HG02798 (cell line): ENCODE results near the gene AMBRA1.
"Not testable (repeated sequence)": the region's sequence is repeated elsewhere in the genome, so short reads cannot be mapped to it uniquely, and the experiment has no call there.

Experiments used
- ATAC-seq: cut with Tn5 transposase; IDR thresholded peaks from one replicate; pipeline ENCODE4 v1.9.1; 2021; ENCODE audit warnings: mild to moderate bottlenecking; ENCODE audit not compliant: unreplicated experiment, poor library complexity

AMBRA1 gene

GRCh38 chr11:46537121-46537520, 56.7 kb downstream of the AMBRA1 start:
- ATAC-seq: no peak

GRCh38 chr11:46535688-46536087, 58.1 kb downstream of the AMBRA1 start:
- ATAC-seq: no peak

- ATAC-seq: no peak
Observed at GRCh38 chr11:46534711-46535110, 59.1 kb downstream of the AMBRA1 start.

- no peak for ATAC-seq
Observed at GRCh38 chr11:46533396-46534100, 60.3 kb downstream of the AMBRA1 start.

- ATAC-seq: no peak
Observed at GRCh38 chr11:46529928-46530574, 63.8 kb downstream of the AMBRA1 start.

- peak; percentile 78 for ATAC-seq
Observed at GRCh38 chr11:46529095-46529905, 64.5 kb downstream of the AMBRA1 start.

GRCh38 chr11:46528445-46529094, 65.3 kb downstream of the AMBRA1 start:
- ATAC-seq: no peak

GRCh38 chr11:46527591-46528130, 66.2 kb downstream of the AMBRA1 start:
- ATAC-seq: no peak

GRCh38 chr11:46526216-46527215, 67.3 kb downstream of the AMBRA1 start:
- no peak for ATAC-seq

GRCh38 chr11:46524201-46524770, 69.5 kb downstream of the AMBRA1 start:
- ATAC-seq: no peak

GRCh38 chr11:46523290-46523689, 70.5 kb downstream of the AMBRA1 start:
- no peak for ATAC-seq

GRCh38 chr11:46522682-46523281, 71.0 kb downstream of the AMBRA1 start:
- no peak for ATAC-seq

- ATAC-seq: no peak
Observed at GRCh38 chr11:46521961-46522681, 71.7 kb downstream of the AMBRA1 start.

GRCh38 chr11:46520971-46521745, 72.7 kb downstream of the AMBRA1 start:
- ATAC-seq: no peak

GRCh38 chr11:46519351-46519750, 74.5 kb downstream of the AMBRA1 start:
- no peak for ATAC-seq

GRCh38 chr11:46518928-46519327, 74.9 kb downstream of the AMBRA1 start:
- not testable (repeated sequence) for ATAC-seq

- ATAC-seq: no peak
Observed at GRCh38 chr11:46514370-46514769, 79.5 kb downstream of the AMBRA1 start.
